ENCODE data around the gene STPG2. TPM values are rescaled to one million over a fixed set of nuclear protein-coding genes. Genes with fewer than 3 reads are reported as not detected.

The STPG2 gene
- total and polyA plus RNA-seq, 8 donors = 0.11 to 1.0 (median 0.64) TPM

GRCh38 chr4:97627750-97628149 is 515.5 kb downstream of the STPG2 start:
- no peak for TF ChIP-seq CTCF (IDR thresholded peaks at IDR 0.05)

GRCh38 chr4:97624204-97624603 is 519.1 kb downstream of the STPG2 start:
- FAIRE-seq (no peak), DNase-seq (no peak), ATAC-seq (no peak)
- H3K27ac ChIP-seq = no peak overlapping the region
- no peaks in the 10 kb centered on the region for H3K27me3 ChIP-seq
- H3K9me3 ChIP-seq = no peaks in the 10 kb centered on the region
- 69 to 85% methylated on average over 4 of the region's 4 CpGs for WGBS, 2 donors
- H3K4me1 ChIP-seq = no peaks in the 10 kb centered on the region
- no peaks in the 10 kb centered on the region for H3K36me3 ChIP-seq
- no peak overlapping the region for H3K4me3 ChIP-seq
- no peak for TF ChIP-seq CTCF (IDR thresholded peaks at IDR 0.05)
- intact Hi-C loops (cut with DNase I) = no loop called here

More at GRCh38 chr4:97627750-97628149, 515.5 kb downstream of the STPG2 start:
- intact Hi-C loops (cut with DNase I) = no loop called here
- Histone ChIP-seq H3K9me3 (no peaks in the 10 kb centered on the region), H3K36me3 (no peaks in the 10 kb centered on the region), H3K27me3 (no peaks in the 10 kb centered on the region), H3K4me3 (no peak overlapping the region), H3K4me1 (no peaks in the 10 kb centered on the region), H3K27ac (no peak overlapping the region)
- DNase-seq (no peak), ATAC-seq (no peak), FAIRE-seq (no peak)
- WGBS, 2 donors = 53 to 63% methylated on average over 4 of the region's 4 CpGs

GRCh38 chr4:97605932-97606331 is 537.3 kb downstream of the STPG2 start:
- Histone ChIP-seq H3K27me3 (no peaks in the 10 kb centered on the region), H3K4me1 (no peaks in the 10 kb centered on the region), H3K9me3 (no peaks in the 10 kb centered on the region), H3K4me3 (no peak overlapping the region), H3K36me3 (no peaks in the 10 kb centered on the region), H3K27ac (no peak overlapping the region)
- FAIRE-seq = no peak
- ATAC-seq = no peak
- no peak for DNase-seq
- intact Hi-C loops (cut with DNase I) = no loop called here
- TF ChIP-seq CTCF (IDR thresholded peaks at IDR 0.05) = no peak
- WGBS, 2 donors = 21 to 26% methylated on average over 2 of the region's 2 CpGs

GRCh38 chr4:97593248-97593647 is 550.0 kb downstream of the STPG2 start:
- intact Hi-C loops (cut with DNase I) = no loop called here
- Histone ChIP-seq H3K27ac (no peak overlapping the region), H3K36me3 (no peaks in the 10 kb centered on the region), H3K27me3 (no peaks in the 10 kb centered on the region), H3K9me3 (no peaks in the 10 kb centered on the region), H3K4me3 (no peak overlapping the region), H3K4me1 (no peaks in the 10 kb centered on the region)
- ATAC-seq = no peak
- no peak for FAIRE-seq
- WGBS, 2 donors = 83 to 96% methylated on average over 9 of the region's 9 CpGs
- no peak for TF ChIP-seq CTCF (IDR thresholded peaks at IDR 0.05)
- peak in 2 of 6 donors; percentile 24 to 30 for DNase-seq

GRCh38 chr4:97590266-97590665 is 553.0 kb downstream of the STPG2 start:
- intact Hi-C loops (cut with DNase I) = no loop called here
- H3K27ac ChIP-seq = no peak overlapping the region
- H3K9me3 ChIP-seq = no peaks in the 10 kb centered on the region
- H3K36me3 ChIP-seq = no peaks in the 10 kb centered on the region
- no peaks in the 10 kb centered on the region for H3K4me1 ChIP-seq
- TF ChIP-seq CTCF (IDR thresholded peaks at IDR 0.05) = no peak
- DNase-seq (no peak), ATAC-seq (no peak), FAIRE-seq (no peak)
- WGBS, 2 donors = 61 to 65% methylated on average over 4 of the region's 4 CpGs
- H3K27me3 ChIP-seq = no peaks in the 10 kb centered on the region
- no peak overlapping the region for H3K4me3 ChIP-seq
